Liver (tissue), 3 donors: ENCODE results near the gene ZNF550.

Experiments
- CTCF ChIP-seq: fragments of 150-350 bp; IDR thresholded peaks from 2 replicates; pipeline ENCODE4 v1.5.1; 2017; ENCODE audit warnings: improper control_type of control experiment, low read depth, low read length; ENCODE audit not compliant: missing input control
- REST ChIP-seq: IDR thresholded peaks from 2 replicates; pipeline ENCODE4 v1.6.1; 2016; ENCODE audit warnings: antibody characterized with exemption, mild to moderate bottlenecking
- TAF1 ChIP-seq: conservative IDR thresholded peaks from 2 replicates; pipeline ENCODE4 v1.6.1; 2016; ENCODE audit warnings: antibody characterized with exemption, mild to moderate bottlenecking
- ZBTB33 ChIP-seq: IDR thresholded peaks from 2 replicates; pipeline ENCODE4 v1.6.1; 2016; ENCODE audit warnings: antibody characterized with exemption
- donor health status: healthy.
- donor health status: healthy.

- no peak for TF ChIP-seq CTCF
- TF ChIP-seq ZBTB33: no peak
- no peak for TF ChIP-seq REST
- TF ChIP-seq TAF1: no peak
Measured at GRCh38 chr19:57583104-57583520, 23.4 kb upstream of the ZNF550 start.
